ENCODE measurements around the gene ARF3. TPM values are rescaled to one million over a fixed set of nuclear protein-coding genes. Genes with fewer than 3 reads are reported as not detected.

ARF3 gene
- total and polyA plus RNA-seq, 7 donors = 7.4 to 27.0 (median 18.1) TPM

DNA sequence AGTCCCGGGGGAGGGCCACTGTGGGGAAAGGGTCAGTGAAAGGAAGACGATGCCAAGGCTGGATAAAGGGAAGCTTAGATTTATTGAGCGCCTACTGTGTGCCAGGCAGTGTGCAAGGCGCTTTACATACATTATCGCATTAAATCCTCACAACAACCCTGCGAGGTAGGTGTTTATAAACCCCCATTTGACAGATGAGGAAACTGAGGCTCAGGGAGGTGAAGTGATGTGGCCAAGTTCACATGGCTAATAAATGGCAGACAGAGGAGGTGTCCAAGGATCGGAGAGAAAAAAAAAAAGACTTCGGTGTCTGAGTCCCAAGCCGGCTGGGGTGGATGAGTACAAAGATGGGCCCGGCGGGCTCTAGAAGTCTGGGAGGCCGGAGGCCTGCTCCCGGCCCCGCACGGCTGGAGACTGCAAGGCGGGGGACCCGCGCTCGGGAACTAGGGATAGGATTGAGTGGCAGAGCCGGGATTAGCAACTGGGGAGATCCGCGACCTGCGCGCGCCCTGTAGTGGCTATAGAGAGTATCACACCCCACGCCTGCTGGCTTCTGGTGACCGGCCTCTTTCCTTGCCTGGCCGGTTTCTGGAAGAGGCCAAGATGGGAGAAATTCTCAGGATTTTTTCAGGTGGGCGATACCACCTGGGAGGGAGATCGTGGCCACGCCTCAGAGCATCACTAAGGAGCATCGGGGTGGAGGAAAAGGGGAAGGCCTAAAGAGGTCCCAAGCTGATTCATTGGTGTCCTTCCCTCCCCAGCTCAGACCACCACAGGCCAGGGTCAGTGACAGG is 38.0 kb upstream of the ARF3 start:
- TF ChIP-seq, protein P1, sequence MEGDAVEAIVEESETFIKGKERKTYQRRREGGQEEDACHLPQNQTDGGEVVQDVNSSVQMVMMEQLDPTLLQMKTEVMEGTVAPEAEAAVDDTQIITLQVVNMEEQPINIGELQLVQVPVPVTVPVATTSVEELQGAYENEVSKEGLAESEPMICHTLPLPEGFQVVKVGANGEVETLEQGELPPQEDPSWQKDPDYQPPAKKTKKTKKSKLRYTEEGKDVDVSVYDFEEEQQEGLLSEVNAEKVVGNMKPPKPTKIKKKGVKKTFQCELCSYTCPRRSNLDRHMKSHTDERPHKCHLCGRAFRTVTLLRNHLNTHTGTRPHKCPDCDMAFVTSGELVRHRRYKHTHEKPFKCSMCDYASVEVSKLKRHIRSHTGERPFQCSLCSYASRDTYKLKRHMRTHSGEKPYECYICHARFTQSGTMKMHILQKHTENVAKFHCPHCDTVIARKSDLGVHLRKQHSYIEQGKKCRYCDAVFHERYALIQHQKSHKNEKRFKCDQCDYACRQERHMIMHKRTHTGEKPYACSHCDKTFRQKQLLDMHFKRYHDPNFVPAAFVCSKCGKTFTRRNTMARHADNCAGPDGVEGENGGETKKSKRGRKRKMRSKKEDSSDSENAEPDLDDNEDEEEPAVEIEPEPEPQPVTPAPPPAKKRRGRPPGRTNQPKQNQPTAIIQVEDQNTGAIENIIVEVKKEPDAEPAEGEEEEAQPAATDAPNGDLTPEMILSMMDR (IDR thresholded peaks at IDR 0.05) = peak; percentile 88
- Histone ChIP-seq H3K9me3 (no peaks in the 10 kb centered on the region), H3K36me3 (ENCODE audit: insufficient read depth in 1 of 2, low read depth in 1 of 2) (no peaks in the 10 kb centered on the region), H3K4me3 (peak overlapping the region; percentile 58), H3K4me1 (peaks cover 31% of the 10 kb centered on the region), H3K27me3 (ENCODE audit: insufficient read depth in 3 of 3, low read length in 2 of 3) (peaks cover 0 to 63% (median 0%) of the 10 kb centered on the region in 3 donors), H3K27ac (no peak overlapping the region)
- peak; percentile 69 to 80 (median 75) for ATAC-seq
- intact Hi-C loops (cut with DNase I) = no loop called here
- peak; percentile 86 to 90 for DNase-seq
- 6 to 7% (median 7%) methylated on average over 32 of the region's 32 CpGs for WGBS, 3 donors

DNA sequence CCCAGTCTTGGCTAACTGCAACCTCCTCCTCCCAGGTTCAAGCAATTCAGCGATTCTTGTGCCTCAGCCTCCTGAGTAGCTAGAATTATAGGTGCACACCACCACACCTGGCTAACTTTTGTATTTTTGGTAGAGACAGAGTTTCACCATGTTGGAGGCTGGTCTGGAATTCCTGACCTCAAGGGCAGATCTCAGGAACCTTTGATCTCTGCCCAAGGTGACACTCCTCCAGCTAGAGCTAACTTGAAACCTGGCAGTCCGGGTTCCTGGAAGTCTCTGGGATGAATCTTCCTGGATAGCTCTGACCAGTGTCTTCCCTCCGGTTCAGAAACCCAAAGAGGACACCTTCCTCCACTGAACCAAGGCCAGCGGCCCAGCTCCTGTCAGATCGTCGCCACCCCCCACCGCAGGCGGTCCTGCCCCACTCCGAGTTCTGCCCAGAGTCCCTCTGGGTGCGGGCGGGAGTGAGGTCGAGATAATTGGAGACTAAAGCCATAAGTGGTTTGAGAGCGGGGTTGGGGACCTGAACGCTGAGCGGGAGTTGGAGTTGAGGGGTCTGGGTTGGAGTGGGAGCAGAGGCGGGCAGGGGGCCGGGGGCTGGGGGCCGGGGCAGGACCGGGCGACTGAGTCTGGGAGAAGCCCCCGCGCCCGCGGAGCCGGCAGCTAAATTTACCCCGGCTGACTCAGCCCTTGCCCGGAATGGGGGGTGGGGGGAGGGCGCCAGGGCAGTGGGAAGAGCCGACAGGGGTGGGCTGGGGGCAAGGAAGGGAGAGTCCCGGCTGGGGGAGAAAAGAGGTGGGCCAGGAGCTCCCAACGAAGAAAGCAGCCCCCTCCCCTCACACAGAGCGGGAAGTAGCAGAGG is 37.2 kb upstream of the ARF3 start:
- no peaks in the 10 kb centered on the region for H3K9me3 ChIP-seq
- ATAC-seq = no peak
- peaks cover 0 to 61% (median 0%) of the 10 kb centered on the region in 3 donors for H3K27me3 ChIP-seq (ENCODE audit: insufficient read depth in 3 of 3, low read length in 2 of 3)
- no peak overlapping the region for H3K4me3 ChIP-seq
- H3K27ac ChIP-seq = no peak overlapping the region
- no peaks in the 10 kb centered on the region for H3K36me3 ChIP-seq (ENCODE audit: insufficient read depth in 1 of 2, low read depth in 1 of 2)
- no peak for DNase-seq
- TF ChIP-seq, protein P1 (IDR thresholded peaks at IDR 0.05) = no peak
- intact Hi-C loops (cut with DNase I) = no loop called here
- peaks cover 23% of the 10 kb centered on the region for H3K4me1 ChIP-seq
- WGBS, 3 donors = 25 to 33% (median 31%) methylated on average over 25 to 32 of the region's 32 CpGs

DNA sequence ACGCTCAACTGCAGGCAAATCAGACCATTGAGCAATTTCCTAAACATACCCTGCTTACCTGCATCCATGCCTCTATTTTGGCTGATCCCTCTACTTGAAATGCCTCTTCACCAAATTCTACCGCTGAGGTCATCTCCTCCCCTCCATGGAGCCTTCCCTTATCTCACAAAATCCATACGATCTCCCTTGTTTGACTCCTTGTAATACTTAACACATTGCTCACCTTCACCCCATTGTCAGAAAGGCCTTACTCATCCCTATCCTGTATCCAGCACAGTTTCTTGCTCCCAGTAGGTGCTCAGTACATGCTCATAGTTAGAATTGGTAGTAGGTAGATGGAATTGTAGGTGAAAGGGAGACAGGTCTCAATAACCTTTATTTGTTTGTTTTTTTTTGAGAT is 36.5 kb upstream of the ARF3 start:
- ATAC-seq (no peak), DNase-seq (no peak)
- intact Hi-C loops (cut with DNase I) = no loop called here
- H3K27ac ChIP-seq = no peak overlapping the region
- peaks cover 0 to 64% (median 0%) of the 10 kb centered on the region in 3 donors for H3K27me3 ChIP-seq (ENCODE audit: insufficient read depth in 3 of 3, low read length in 2 of 3)
- H3K9me3 ChIP-seq = no peaks in the 10 kb centered on the region
- 83 to 88% (median 86%) methylated on average over 3 of the region's 3 CpGs for WGBS, 3 donors
- no peaks in the 10 kb centered on the region for H3K36me3 ChIP-seq (ENCODE audit: insufficient read depth in 1 of 2, low read depth in 1 of 2)
- TF ChIP-seq, protein P1 (IDR thresholded peaks at IDR 0.05) = no peak
- H3K4me3 ChIP-seq = no peak overlapping the region
- peaks cover 18% of the 10 kb centered on the region for H3K4me1 ChIP-seq

DNA sequence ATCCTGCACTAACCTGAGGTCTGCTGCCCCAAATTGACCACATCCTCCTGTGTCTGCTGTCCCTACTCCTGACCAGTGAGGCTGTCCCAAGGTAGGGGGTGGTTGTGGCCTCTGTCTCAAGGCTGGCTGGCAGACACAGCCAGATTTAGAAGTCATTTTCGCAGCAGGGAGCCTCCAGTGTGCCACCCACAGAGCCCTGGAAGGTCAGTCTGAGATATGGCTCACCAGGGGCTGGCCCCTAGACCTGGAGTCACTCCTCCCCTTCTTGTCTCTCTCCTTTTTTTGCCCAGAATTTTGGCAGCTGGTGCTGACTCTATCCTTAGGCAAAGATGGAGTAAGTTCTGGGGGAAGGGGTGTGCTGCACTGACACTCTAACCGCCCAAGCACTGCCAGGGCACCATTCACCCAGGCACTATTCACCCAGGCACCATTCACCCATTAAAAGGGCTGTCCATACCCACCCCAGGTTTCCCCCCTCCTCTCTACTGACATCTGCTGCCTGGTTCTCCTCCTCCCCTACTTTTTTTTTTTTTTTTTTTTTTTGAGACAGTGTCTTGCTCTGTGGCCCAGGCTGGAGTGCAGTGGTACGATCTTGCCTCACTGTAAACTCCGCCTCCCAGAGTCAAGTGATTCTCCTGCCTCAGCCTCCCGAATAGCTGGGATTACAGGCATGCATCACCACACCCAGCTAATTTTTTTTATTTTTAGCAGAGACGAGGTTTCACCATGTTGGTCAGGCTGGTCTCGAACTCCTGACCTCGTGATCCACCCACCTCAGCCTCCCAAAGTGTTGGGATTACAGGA is 34.2 kb upstream of the ARF3 start:
- Histone ChIP-seq H3K4me3 (no peak overlapping the region), H3K4me1 (peaks cover 12% of the 10 kb centered on the region), H3K36me3 (ENCODE audit: insufficient read depth in 1 of 2, low read depth in 1 of 2) (no peaks in the 10 kb centered on the region), H3K27me3 (ENCODE audit: insufficient read depth in 3 of 3, low read length in 2 of 3) (peaks cover 0 to 49% (median 0%) of the 10 kb centered on the region in 3 donors), H3K9me3 (no peaks in the 10 kb centered on the region), H3K27ac (no peak overlapping the region)
- WGBS, 3 donors = 66 to 72% (median 67%) methylated on average over 8 of the region's 8 CpGs
- DNase-seq (no peak), ATAC-seq (no peak)
- TF ChIP-seq, protein P1 (IDR thresholded peaks at IDR 0.05) = no peak
- intact Hi-C loops (cut with DNase I) = no loop called here

All from psoas muscle (tissue), 8 donors.